SK-N-MC (cell line): Measurements from ENCODE around the gene UBL4B.

Experiments used
- EZH2 ChIP-seq: fragments of 200-600 bp; sonication (generic); IDR thresholded peaks from one replicate; pipeline ENCODE4 v1.6.1; 2017; ENCODE audit warnings: antibody characterized with exemption
- FOXP2 ChIP-seq: optimal IDR thresholded peaks from 2 replicates; pipeline ENCODE3; 2011; ENCODE audit warnings: mild to moderate bottlenecking, moderate library complexity; ENCODE audit not compliant: insufficient read depth; ENCODE audit errors: extremely low read length, control extremely low read depth
- POLR2AphosphoS5 ChIP-seq: IDR thresholded peaks from 2 replicates; pipeline ENCODE4 v1.6.1; 2012; ENCODE audit warnings: mild to moderate bottlenecking, low read depth, low read length, borderline replicate concordance

- TF ChIP-seq POLR2AphosphoS5 (no peak), EZH2 (no peak), FOXP2 (no peak)
Measured at GRCh38 chr1:110125810-110126209, 13.6 kb downstream of the UBL4B start.
